GM19438 (cell line): ENCODE data around the gene GDAP2.

Experiments used
- ATAC-seq: cut with Tn5 transposase; IDR thresholded peaks from one replicate; pipeline ENCODE4 v1.9.1; 2021; ENCODE audit warnings: low read depth; ENCODE audit not compliant: unreplicated experiment

Gene GDAP2

DNA sequence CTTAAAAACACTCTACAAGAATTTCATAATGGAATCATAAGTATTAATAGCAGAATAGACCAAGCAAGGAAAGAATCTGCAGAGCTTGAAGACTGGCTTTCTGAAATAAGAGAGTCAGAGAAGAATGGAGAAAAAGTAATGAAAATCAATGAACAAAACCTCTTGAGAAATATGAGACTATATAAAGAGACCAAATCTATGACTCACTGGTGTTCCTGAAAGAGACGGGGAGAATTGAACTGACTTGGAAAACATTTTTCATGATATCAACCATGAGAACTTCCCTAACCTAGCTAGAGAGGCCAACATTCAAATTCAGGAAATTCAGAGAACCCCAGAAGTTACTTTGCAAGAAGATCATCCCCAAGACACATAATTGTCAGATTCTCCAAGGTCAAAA, 85.6 kb downstream of the GDAP2 start:
- ATAC-seq, result no peak

DNA sequence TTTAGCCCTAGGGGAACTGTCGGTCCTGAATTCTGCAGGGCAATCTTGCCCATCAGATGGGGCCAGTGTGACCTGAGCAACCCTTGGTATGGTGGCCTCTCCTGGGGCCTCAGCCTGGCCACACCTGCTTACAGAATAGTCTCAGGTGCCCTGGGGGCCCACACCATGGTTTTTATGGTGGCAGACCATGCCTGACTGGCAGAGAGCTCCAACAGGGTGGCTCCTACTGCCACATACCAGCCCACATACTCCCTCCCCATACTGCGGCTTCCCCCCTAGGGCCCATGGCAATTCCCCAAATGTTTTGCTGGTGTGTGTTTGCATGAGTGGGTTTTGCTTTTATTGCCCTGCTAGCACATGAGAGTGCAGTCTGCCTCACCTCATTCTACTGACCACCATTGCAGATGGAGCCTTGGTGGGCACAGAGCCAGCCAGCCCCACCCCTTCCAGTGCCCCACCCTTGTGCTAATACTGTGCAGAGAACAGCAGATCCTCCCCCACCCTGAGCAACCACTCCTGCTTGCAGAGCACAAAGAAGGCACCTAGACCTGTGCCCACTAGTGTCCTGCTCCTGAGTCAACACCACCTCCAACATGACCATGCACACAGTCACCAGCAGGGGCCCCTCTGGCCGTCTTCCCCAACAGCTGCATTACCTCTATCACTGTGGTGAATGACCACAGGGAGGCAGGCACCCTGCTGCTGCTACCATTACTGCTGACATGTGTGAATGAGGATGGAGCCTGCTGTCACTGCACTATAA, 86.8 kb downstream of the GDAP2 start:
- no peak for ATAC-seq

DNA sequence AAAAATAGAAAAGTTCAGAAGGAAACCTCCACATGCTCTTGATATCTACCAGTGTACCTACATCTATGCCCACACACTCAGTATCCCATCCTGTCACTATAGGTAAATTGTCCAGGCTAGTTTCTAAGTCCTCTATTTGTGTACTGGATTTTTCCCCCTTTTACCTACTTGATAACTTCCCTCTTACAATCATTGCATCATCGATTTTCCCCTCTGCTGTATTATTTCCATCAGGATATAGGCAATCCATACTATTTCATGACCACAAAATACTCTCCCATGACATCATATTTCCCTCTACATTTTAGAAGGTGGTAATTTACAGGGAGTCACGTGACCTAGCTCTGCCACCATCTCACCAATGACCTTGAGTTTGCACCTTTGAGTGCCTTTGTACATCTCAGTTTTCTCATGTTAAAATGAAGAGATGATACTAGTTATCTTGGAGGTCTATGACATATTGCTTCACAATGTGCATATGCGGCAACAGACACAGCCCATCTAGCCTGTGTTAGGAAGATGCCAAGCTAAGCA, 88.2 kb downstream of the GDAP2 start:
- ATAC-seq, result no peak

DNA sequence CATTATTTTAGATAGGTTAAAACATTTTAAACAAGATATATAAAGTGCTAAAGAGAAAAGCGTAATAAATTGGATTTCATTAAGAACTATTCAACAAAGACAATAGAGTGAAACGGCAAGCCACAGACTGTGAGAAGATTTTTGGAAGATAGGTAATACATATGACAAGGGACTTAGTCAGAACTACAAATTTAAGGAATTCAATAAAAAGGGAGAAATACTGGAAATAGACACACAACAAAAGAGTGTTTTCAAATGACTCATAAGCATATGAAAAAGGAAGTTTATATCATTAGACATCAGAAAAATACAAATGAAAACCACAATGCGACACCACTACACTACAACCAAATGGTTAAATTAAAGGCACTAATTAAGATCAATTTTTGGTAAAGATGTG, 90.5 kb downstream of the GDAP2 start:
- no peak for ATAC-seq

DNA sequence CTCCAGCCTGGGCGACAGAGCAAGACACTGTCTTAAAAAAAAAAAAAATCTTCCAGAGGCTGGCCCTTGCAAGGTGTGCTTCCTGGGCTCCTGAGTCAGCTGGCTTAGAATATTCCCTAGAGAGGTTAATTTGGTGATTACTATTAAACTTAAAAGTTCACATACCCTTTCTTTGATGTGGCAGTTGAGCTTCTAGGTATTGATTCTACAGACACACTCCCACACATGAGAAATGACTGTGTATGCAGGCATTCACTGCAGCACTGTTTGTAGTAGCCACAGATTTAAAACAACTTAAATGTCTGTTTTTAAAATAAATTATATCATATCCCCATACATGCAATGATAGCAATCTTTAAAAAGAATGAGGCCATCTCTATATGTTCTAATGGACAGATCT, 93.4 kb downstream of the GDAP2 start:
- ATAC-seq, result no peak

DNA sequence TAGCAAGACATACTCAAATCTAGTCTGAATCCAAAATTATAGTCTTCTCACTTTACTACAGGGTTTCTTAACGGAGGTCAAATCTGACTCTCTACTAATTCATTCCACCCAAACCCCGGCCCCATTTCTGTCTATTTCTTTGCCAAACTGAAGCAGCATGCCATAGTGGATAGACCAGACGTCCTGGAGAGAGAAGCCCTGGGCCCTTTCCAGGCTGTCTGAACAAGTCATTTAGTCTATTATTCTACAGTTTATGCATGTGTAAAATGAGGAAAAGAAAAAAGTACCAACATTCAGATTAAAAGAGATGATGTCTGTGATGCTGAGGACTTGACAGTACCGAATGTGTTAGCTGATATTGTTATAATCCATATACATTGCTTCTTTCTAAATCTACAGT, 95.0 kb downstream of the GDAP2 start:
- no peak for ATAC-seq

DNA sequence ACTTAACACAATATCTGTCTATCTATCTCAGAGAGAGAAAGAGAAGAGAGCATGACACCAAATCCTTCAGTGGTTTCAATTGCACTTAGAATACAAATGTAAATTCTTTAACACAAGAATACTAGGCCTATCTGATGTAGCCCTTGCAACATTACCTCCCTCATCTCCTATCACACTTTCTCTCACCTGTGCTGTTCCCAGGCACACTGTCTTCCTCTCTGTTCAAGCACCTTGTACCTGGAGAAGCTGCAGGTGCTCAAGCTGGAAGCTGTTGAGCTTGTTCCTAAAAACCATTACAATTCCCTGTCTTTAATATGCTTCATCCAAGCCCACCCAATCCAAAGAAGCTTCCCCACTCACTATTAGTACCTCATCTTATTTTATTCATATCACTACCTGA, 97.0 kb downstream of the GDAP2 start:
- no peak for ATAC-seq

DNA sequence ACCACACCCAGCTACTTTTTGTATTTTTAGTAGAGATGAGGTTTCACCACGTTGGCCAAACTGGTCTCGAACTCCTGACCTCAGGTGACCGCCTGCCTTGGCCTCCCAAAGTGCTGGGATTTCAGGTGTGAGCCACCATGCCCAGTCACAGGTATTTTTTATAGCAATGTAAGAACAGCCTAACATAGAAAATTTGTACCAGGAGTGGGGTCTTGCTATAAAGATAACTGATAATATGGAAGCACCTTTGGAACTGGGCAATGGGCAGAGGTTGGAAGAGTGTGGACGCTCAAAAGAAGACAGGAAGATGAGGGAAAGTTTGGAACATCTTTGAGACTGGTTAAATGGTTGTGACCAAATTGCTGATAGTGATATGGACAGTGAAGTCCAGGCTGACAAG, 99.2 kb downstream of the GDAP2 start:
- ATAC-seq, result no peak

DNA sequence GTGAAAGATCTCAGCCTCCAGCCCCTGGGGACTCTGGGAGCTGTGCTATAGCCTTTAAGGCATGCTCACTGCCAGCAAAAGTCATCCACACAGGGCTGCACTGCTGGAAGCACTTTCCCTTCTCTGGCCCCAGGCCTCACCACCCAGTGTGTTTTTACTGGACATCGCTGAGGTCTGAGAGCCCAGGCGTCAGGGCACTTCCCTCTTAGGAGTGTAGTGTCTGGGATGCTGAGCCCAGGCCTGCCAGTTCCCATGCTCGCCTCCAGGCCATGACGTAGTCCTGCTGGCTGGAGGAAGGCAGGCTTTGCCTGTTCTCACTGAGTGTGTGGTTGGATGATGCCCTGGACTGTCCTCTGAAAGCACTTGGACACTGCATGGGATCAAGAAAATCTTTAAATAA, 101.2 kb downstream of the GDAP2 start:
- no peak for ATAC-seq

DNA sequence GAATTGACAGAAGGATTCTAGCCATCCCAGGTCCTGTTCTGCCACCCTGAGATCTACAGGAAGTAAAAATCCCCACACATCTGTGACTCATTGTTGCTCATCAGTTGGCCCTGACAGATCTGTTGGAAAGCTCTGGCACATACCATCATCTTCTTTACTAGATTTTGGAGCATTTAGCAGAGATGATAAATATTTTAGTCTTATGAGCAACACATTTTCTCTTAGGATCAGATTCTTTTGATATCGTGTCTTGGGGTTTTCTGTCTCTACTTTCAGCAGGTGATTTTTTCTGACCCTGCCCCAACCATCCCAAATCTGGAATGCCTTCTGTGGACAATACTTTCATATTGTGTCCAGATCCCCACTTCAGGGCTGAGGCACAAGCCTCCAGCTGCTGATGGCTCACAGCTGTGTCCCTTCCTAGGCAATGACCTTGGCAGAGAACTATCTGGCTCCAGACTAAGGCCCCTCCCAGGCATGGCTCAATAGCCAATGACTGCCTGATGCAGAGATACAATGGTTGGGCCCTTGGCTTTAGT, 102.8 kb downstream of the GDAP2 start:
- no peak for ATAC-seq

DNA sequence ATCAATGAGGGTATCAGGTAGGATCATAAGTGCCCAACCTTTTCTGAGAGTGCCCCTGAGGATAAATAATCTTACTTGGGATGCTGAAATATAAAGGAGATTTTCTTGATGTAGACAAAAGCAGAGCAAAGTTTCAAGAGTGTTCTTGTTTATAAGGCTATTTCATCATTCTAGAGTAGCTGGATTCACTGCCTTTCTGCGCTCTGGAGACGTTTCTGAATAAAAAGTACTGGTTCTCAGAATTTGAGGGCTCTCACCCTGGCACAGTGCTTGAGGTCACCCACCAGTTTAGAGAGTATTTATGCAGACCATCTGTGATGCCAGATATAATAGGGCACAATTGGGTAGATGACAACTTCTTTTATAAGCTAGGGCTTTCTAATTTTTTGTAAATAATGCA, 103.3 kb downstream of the GDAP2 start:
- ATAC-seq, result no peak

DNA sequence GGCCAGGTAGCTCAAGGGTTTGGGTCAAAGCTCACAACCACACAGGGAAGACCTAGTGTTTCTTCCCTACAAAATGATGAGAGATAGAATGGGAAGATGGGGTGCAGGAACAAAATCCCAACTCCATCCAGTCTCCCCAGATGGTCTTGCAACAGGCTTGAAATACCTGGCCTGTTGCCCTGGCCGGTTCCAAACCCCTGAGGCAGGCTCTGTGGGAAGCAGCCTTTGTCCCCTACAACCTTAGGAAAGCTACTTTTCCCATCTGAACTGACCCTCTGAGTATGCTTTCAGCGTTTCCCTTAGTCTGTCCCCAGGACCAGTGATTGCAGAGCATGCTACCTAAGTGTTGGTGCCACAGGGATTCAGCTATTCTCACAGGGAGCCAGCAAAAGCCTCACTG, 104.0 kb downstream of the GDAP2 start:
- ATAC-seq, result no peak

DNA sequence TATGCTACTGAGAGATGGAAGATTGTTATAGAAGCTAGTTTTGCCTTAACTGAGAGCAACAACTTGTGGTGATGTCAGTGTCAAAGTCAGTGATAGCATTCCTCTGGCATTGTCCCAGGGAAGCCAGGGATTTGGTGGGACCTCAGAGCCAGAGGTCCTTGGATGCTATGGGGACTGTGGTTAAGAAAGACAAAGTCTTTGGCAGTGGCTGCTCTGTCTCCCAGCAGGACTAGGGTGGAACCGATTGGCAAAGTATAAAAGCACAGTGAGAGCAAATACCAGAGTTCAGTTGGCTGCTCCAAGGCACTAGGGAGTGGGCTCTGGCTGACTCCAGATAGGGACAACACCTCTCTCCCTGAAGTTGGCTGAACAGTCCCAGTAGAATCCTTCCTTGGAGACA, 104.8 kb downstream of the GDAP2 start:
- no peak for ATAC-seq

DNA sequence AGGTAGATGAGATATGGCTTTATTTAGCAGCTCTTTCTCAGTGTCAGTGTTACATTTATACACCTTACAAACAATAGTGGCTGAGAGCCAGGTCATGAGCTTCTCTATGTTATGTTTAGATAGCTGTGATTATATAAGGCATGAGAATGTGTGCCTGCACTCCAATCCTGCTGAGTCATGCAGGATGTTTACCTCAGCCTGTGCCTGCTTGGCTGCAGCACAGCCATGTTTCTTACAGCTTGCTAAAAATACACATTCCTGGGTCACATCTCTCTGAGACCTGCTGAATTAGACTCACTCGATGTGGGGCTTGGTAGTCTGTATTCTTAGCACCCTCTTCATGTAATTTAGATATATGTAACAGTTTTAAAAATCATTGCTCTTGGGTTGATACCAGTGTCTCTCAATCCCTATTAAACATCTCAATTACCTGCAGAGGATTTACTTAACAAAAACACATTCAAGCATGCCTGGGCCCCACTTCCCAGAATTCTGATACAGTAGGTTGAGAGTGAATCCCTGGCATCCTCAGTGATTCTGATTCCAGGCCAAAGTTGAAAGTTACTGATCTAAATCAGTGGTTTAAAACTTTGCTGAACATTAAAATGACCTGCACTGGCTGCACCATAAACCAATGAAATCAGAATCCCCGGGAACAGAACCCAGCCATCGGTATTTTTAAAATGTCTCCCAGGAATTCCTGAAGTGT, 107.5 kb downstream of the GDAP2 start:
- ATAC-seq, result no peak

DNA sequence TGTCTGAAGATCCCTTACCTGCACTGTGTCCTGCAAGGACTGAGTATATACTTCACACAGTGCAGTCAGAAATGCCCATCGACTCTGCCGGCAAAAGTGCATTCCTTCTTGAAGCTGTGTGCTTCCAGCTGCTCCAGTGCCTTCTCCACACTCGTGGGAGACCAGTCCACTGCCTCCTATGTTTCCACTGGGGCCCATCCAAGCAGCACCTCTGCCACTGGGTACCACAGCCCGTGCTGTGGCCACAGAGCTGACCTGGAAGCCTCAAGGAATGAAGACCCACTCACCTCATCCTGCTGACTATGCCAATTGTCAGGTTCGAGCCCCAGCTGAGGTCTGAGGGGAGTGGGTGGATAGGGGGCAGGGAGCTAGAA, 108.1 kb downstream of the GDAP2 start:
- no peak for ATAC-seq

DNA sequence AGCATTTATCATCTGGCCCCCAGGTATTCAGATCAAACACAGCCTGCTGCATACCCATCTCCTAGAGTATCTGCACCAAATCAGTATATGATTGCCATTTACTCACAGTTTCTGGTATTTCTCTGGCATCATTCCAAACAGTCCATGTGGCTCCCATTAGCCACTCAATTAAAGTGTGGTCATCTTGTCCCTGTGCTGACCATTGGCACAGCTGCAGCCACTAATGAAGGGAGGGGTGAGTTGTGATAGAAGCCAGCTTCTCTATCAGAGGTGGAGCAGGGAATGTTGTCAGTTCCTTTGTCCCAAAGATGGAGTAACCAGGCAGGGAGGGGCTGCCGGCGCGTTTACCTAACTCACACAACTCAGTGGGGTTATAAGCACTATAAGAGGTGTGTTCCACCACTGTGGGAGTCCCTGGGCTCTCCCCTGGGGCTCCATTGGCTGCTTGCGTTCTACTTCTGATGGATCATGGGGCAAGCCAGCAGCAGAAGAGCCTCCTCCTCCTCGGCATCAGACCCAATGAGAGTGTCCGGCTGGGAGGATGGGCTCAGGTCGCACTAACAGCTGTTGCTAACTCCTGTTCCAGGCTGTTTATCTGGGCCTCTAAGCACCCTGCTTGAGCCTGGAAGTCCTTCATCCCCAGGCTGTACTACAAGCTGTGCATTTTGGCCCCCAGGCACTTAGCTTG, 108.6 kb downstream of the GDAP2 start:
- no peak for ATAC-seq

DNA sequence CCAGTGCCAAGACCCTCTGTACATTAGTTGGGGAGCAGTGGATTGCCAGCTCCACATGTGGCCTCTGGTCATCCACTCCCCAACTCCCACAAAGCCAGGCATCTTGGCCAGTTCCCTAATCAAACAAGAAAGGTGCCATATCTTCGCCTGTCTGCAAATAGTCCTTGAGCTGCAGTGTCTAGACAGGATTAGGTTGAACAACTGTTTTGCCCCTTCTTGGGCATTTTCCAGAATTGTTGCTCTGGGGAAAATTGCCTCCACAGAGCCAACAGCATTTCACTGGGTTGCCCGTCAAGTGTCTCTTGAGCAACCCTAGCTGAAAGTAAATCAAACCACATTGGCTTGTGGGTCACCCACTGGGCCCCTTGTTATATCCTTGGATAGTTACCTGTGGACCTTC, 109.3 kb downstream of the GDAP2 start:
- no peak for ATAC-seq

DNA sequence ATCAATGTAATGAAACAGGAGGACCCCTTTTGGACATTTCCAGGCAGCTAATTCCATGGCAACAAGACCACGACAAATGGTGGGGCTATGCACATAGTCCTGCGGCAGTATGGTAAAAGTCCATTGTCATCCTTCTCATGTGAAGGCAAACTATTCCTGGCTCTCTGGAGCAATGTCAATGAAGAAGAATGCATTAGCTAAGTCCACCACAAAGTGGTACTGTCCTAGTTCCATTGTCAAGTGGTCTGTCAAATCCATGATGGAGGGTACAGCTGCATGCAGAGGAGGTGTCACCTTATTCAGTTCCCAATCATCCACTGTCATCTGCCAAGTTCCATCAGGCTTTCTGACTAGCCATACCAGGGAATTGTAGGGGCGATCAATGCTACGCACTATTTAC, 110.1 kb downstream of the GDAP2 start:
- ATAC-seq, result no peak

DNA sequence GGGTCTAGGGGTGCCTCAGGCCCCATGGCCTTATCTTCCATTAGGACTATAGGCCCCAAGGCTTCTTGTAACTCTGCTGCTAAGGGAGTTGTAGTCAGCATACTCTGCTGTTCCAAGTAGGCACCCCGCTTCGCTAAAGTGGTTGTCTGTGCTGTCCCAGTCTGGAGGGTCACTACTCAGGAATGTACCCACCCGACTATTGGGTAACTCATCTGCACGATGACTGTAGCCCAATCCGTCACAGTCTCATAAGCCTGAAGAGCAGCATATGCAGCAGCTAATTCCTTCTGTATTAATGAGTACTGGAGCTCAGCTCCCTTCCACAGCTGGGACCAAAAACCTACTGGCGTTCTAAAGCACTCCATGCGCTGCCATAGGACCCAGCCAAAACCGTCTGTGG, 111.0 kb downstream of the GDAP2 start:
- no peak for ATAC-seq

DNA sequence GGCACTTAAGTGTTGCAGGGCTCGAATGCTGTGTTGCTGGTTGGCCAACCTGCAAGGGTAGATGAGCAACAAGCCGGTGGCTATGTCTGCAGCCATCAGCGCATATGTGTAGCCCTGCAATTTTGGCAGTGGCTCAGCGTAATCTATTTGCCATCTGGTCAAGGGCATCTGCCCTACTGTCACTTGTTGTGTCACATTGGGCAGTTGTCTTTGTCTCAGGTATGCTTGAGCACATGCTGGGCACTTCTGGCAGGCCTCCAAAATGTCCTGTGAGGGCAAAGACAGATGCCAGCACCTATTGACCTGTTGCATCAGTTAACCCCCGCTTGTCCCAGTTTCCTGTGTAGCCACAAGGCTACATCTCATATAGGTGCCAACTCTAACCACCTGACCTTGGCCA, 111.8 kb downstream of the GDAP2 start:
- no peak for ATAC-seq

DNA sequence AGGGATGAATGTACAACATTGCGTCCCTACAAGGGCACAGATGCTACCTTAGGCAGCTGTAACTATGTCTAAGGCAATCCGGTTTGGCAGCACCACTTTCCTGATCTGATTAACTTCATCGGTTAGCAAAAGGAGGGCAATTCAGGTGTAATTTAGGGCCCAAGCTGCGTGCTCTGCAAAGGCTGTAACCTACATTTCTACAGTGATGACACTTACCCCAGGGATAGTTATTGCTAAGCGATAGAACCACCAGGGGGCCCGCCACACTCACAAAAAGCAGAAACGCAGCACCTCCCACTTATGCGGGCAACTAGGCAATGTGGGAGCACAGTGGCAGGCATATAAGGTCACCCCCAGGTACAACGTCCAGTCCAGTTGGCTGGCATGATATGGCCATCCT, 113.5 kb downstream of the GDAP2 start:
- no peak for ATAC-seq
